Measurements from ENCODE around the gene GPD2. TPM values are rescaled to one million over a fixed set of nuclear protein-coding genes. Genes with fewer than 3 reads are reported as not detected.

GPD2 gene
- total RNA-seq, 6 experiments from 2014 or later: 3.2 to 8.8 (median 4.8) TPM

- intact Hi-C loops (cut with DNase I): no loop called here
- 76% methylated on average over 8 of the region's 8 CpGs for WGBS (ENCODE audit: insufficient coverage, low coverage, low lambda C conversion rate, missing lambda C conversion rate)
- no peak overlapping the region for H3K4me3 ChIP-seq
- H3K27ac ChIP-seq: no peak overlapping the region
- ATAC-seq: peak in 2 of 4 donors; percentile 19 to 32
- no peaks in the 10 kb centered on the region for H3K36me3 ChIP-seq
- TF ChIP-seq CTCF (IDR thresholded peaks at IDR 0.05) (no peak), POLR2A (IDR thresholded peaks at IDR 0.05) (no peak)
- H3K4me1 ChIP-seq: peaks cover 0 to 6% (median 0%) of the 10 kb centered on the region in 4 donors
- H3K27me3 ChIP-seq: no peaks in the 10 kb centered on the region
- H3K9me3 ChIP-seq: no peaks in the 10 kb centered on the region
- no peak for DNase-seq
Measured at GRCh38 chr2:156457523-156458517, 21.6 kb downstream of the GPD2 start.

- peaks cover 0 to 6% (median 0%) of the 10 kb centered on the region in 4 donors for H3K4me1 ChIP-seq
- no peaks in the 10 kb centered on the region for H3K9me3 ChIP-seq
- 45% methylated on average over 3 of the region's 4 CpGs for WGBS (ENCODE audit: insufficient coverage, low coverage, low lambda C conversion rate, missing lambda C conversion rate)
- intact Hi-C loops (cut with DNase I): no loop called here
- ATAC-seq: peak; percentile 78 to 93 (median 88)
- H3K36me3 ChIP-seq: no peaks in the 10 kb centered on the region
- TF ChIP-seq CTCF (IDR thresholded peaks at IDR 0.05): no peak
- H3K27ac ChIP-seq: no peak overlapping the region
- no peak for DNase-seq
- H3K4me3 ChIP-seq: no peak overlapping the region
- H3K27me3 ChIP-seq: no peaks in the 10 kb centered on the region
Measured at GRCh38 chr2:156459720-156460119, 23.5 kb downstream of the GPD2 start.

- no peak overlapping the region for H3K4me3 ChIP-seq
- WGBS (ENCODE audit: insufficient coverage, low coverage, low lambda C conversion rate, missing lambda C conversion rate): 60% methylated on average over 1 of the region's 1 CpG
- DNase-seq: no peak
Measured at GRCh38 chr2:156464106-156464505, 27.9 kb downstream of the GPD2 start.

GRCh38 chr2:156465573-156465972 lies 29.4 kb downstream of the GPD2 start:
- ATAC-seq: no peak
- no peaks in the 10 kb centered on the region for H3K36me3 ChIP-seq
- intact Hi-C loops (cut with DNase I): no loop called here
- H3K9me3 ChIP-seq: no peaks in the 10 kb centered on the region
- peaks cover 0 to 8% (median 0%) of the 10 kb centered on the region in 4 donors for H3K4me1 ChIP-seq
- 78% methylated on average over 2 of the region's 2 CpGs for WGBS (ENCODE audit: insufficient coverage, low coverage, low lambda C conversion rate, missing lambda C conversion rate)
- H3K27ac ChIP-seq: no peak overlapping the region
- H3K27me3 ChIP-seq: no peaks in the 10 kb centered on the region
- no peak for DNase-seq
- no peak overlapping the region for H3K4me3 ChIP-seq
- TF ChIP-seq POLR2A (IDR thresholded peaks at IDR 0.05) (no peak), CTCF (IDR thresholded peaks at IDR 0.05) (no peak)

More at GRCh38 chr2:156464106-156464505, 27.9 kb downstream of the GPD2 start:
- Histone ChIP-seq H3K27me3 (no peaks in the 10 kb centered on the region), H3K27ac (no peak overlapping the region), H3K36me3 (no peaks in the 10 kb centered on the region), H3K4me1 (peaks cover 0 to 14% (median 0%) of the 10 kb centered on the region in 4 donors), H3K9me3 (no peaks in the 10 kb centered on the region)
- TF ChIP-seq POLR2A (IDR thresholded peaks at IDR 0.05): no peak
- no peak for TF ChIP-seq CTCF (IDR thresholded peaks at IDR 0.05)
- intact Hi-C loops (cut with DNase I): no loop called here
- ATAC-seq: no peak
